ENCODE measurements around the gene SMIM38. TPM values are rescaled to one million over a fixed set of nuclear protein-coding genes. Genes with fewer than 3 reads are reported as not detected.
A peak's percentile ranks its signal among the peaks of the same experiment; 100 is the strongest.

SMIM38 gene
- total RNA-seq, 5 donors from 2014 or later (not counting 1 experiment from before 2014, with no cell fraction given), result 0.12 to 1.7 (median 0.92) TPM

DNA sequence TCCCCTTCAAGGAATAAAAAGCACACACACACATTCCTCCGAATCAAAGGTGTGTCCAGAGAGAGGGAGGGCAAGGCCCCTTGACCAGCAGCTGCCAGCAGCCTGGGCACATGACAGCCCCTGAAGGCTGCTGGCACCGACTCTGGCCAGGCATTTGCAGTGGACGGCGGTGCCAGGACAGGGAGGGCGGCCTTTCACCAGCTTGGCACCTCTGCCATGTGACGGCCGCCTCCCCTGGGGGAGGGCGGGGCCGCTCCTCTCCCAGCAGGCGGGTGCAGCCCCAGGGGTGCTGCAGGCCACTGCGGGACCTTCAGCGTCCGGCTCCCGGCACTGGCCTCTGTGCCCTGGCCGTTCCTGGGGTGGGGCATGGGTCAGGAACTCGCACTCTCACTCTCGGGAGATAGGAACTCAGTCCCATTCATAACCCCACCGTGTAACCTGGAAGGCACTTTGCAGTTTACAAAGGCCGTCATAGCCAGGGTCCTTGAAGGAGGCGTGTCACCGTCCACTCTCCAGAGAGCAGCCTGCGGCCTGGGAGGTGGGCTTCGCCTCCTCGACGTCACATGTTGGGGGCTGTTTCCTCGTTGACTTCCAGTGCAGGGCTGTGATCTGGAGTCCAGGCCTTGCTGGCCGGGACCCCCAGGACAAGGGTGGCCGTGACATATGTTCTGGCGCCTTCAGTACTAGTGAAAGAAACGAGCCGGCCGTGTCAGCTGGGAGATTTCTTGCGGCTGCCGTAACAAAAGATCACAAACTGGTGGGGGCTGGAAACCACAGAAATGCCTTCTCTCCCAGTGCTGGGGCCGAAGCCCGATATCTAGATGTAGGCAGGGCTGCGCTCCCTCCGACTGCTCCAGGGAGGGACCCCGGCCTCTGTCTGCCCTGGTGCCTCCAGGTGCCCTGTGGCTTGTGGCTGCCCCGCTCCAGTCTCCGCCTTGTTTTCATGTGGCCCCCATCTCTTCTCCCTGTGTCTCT lies 39.9 kb upstream of the SMIM38 start:
- DNase-seq (no peak), ATAC-seq (replicated peaks in 1 of 4) (no peak)
- Mint-ChIP-seq H3K9me3 (peaks cover 0 to 5% (median 0%) of the 10 kb centered on the region in 3 donors), H3K4me3 (no peak overlapping the region), H3K4me1 (peaks cover 2 to 9% (median 5%) of the 10 kb centered on the region in 3 donors), H3K36me3 (no peaks in the 10 kb centered on the region), H3K27me3 (no peaks in the 10 kb centered on the region), H3K27ac (no peak overlapping the region)
- Histone ChIP-seq H3K36me3 (ENCODE audit: control insufficient read depth in 2 of 2, extremely low read depth in 1 of 2, insufficient read depth in 1 of 2, low read length in 1 of 2) (no peaks in the 10 kb centered on the region), H3K4me1 (ENCODE audit: control insufficient read depth in 1 of 2, extremely low read depth in 1 of 2, insufficient read depth in 2 of 2, low read length in 2 of 2) (peaks cover 0 to 5% of the 10 kb centered on the region in 2 experiments), H3K9me3 (no peaks in the 10 kb centered on the region), H3K4me3 (ENCODE audit: control insufficient read depth in 1 of 2, extremely low read depth in 1 of 2, low read length in 1 of 2) (no peak overlapping the region), H3K27me3 (replicated peaks in 1 of 2; ENCODE audit: control insufficient read depth in 2 of 2, extremely low read depth in 1 of 2, insufficient read depth in 2 of 2, low read length in 1 of 2) (peaks cover 0 to 7% of the 10 kb centered on the region in 2 experiments), H3K27ac (ENCODE audit: low read length) (no peak overlapping the region)
- WGBS (ENCODE audit: insufficient coverage), result 89% methylated on average over 38 of the region's 41 CpGs
- POLR2A ChIA-PET, result no interaction called here
- CTCF ChIA-PET, result no interaction called here

DNA sequence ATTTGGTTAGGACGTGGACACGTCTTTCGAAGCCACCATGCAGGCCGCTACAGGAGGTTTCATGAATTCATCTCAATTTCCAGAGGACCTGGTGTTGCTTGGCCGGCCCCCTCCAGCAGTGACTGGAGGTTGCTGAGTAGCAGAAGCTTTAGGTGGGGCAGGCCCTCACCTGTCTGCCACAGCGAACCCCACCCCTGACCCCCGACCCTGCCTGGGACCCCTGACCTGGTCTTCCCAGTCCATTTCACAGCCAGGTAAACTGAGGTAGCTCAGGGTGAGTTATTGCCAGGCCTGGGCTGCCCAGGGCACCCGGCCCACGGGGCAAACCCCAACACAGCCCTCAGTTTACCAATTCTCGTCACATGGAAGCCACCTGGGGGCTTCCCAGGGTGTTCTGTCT lies 39.1 kb upstream of the SMIM38 start:
- no peak overlapping the region for H3K27ac Mint-ChIP-seq

DNA sequence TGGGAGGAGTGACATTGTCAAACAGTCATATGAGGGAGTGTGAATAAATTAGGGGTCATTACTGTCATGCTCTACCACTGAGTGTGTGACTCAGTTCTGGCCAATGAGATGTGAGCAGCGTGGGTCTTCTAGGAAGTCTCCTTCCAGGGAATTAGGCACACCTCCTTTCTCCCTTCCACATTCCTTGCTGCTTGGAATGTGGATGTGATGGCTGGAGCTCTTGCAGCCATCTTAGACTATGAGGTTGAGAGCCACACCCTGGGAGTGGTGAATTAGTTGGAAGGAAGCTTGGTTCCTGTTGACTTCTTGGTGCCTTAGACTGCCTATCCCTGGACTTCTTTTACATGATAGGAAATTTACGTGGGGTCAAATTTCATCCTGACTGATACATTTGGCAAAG lies 36.5 kb upstream of the SMIM38 start:
- no peak for ATAC-seq (replicated peaks in 1 of 4)
- H3K27ac Mint-ChIP-seq, result peak overlapping the region in 1 of 2 donors; percentile 16
- H3K27me3 Mint-ChIP-seq, result no peaks in the 10 kb centered on the region
- no peak for DNase-seq
- H3K4me1 ChIP-seq (ENCODE audit: control insufficient read depth in 1 of 2, extremely low read depth in 1 of 2, insufficient read depth in 2 of 2, low read length in 2 of 2), result peaks cover 24 to 38% of the 10 kb centered on the region in 2 experiments
- POLR2A ChIA-PET, result no interaction called here
- no peak overlapping the region for H3K27ac ChIP-seq (ENCODE audit: low read length)
- H3K36me3 Mint-ChIP-seq, result no peaks in the 10 kb centered on the region
- 100% methylated on average over 1 of the region's 2 CpGs for WGBS (ENCODE audit: insufficient coverage)
- CTCF ChIA-PET, result no interaction called here
- H3K4me1 Mint-ChIP-seq, result peaks cover 33 to 37% (median 35%) of the 10 kb centered on the region in 3 donors
- H3K9me3 Mint-ChIP-seq, result peaks cover 0 to 5% (median 0%) of the 10 kb centered on the region in 3 donors
- H3K36me3 ChIP-seq (ENCODE audit: control insufficient read depth in 2 of 2, extremely low read depth in 1 of 2, insufficient read depth in 1 of 2, low read length in 1 of 2), result no peaks in the 10 kb centered on the region
- H3K27me3 ChIP-seq (replicated peaks in 1 of 2; ENCODE audit: control insufficient read depth in 2 of 2, extremely low read depth in 1 of 2, insufficient read depth in 2 of 2, low read length in 1 of 2), result peaks cover 0 to 15% of the 10 kb centered on the region in 2 experiments
- H3K9me3 ChIP-seq, result no peaks in the 10 kb centered on the region
- H3K4me3 Mint-ChIP-seq, result no peak overlapping the region
- H3K4me3 ChIP-seq (ENCODE audit: control insufficient read depth in 1 of 2, extremely low read depth in 1 of 2, low read length in 1 of 2), result no peak overlapping the region

More for the DNA sequence above, 39.1 kb upstream of the SMIM38 start:
- CTCF ChIA-PET, result no interaction called here
- H3K9me3 Mint-ChIP-seq, result peaks cover 0 to 5% (median 0%) of the 10 kb centered on the region in 3 donors
- peaks cover 2 to 13% of the 10 kb centered on the region in 2 experiments for H3K4me1 ChIP-seq (ENCODE audit: control insufficient read depth in 1 of 2, extremely low read depth in 1 of 2, insufficient read depth in 2 of 2, low read length in 2 of 2)
- no peaks in the 10 kb centered on the region for H3K9me3 ChIP-seq
- WGBS (ENCODE audit: insufficient coverage), result 93% methylated on average over 9 of the region's 10 CpGs
- peaks cover 0 to 7% of the 10 kb centered on the region in 2 experiments for H3K27me3 ChIP-seq (replicated peaks in 1 of 2; ENCODE audit: control insufficient read depth in 2 of 2, extremely low read depth in 1 of 2, insufficient read depth in 2 of 2, low read length in 1 of 2)
- H3K27ac ChIP-seq (ENCODE audit: low read length), result no peak overlapping the region
- ATAC-seq (replicated peaks in 1 of 4) (no peak), DNase-seq (no peak)
- H3K36me3 ChIP-seq (ENCODE audit: control insufficient read depth in 2 of 2, extremely low read depth in 1 of 2, insufficient read depth in 1 of 2, low read length in 1 of 2), result no peaks in the 10 kb centered on the region
- H3K4me3 ChIP-seq (ENCODE audit: control insufficient read depth in 1 of 2, extremely low read depth in 1 of 2, low read length in 1 of 2), result no peak overlapping the region
- peaks cover 10 to 17% (median 13%) of the 10 kb centered on the region in 3 donors for H3K4me1 Mint-ChIP-seq
- POLR2A ChIA-PET, result no interaction called here
- no peak overlapping the region for H3K4me3 Mint-ChIP-seq
- H3K27me3 Mint-ChIP-seq, result no peaks in the 10 kb centered on the region
- no peaks in the 10 kb centered on the region for H3K36me3 Mint-ChIP-seq

DNA sequence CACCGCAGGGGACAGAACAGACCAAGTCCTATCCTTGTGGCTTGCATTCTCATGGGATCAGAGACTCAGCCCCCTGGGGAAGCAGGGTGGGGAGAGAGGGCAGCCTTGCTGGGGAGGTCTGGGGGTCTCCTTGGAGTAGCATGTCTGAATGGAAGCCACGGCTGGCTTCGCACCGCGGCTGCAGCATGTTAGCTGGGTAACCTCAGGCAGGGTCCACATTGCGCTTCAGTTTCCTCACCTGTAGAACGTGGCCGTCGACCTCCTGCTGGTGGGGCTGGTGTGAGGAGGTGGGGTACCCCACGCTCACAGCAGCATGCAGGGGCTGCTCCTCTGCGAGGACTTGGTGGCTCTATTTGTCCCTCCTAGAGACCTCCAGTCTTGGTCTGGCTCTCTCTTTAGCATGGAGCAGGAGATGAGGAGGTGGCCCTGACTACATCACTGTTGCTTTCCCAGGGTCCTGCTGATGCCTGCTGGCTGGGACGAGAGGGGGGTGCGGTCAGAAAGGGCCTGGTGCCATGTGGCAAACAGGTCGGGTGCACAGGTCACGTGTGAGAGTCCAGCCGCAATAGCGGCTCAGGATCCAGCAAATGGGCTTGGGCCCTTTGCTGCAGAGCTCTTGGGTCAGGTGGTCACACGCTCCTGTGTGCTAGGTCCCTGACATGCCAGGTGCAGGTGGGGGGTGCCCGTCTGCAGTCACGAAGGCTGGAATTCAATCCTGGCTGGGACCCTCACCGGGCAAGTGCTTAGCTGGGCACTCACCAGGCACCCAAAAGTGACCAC lies 35.4 kb upstream of the SMIM38 start:
- DNase-seq (no peak), ATAC-seq (replicated peaks in 1 of 4) (no peak)
- peaks cover 0 to 15% of the 10 kb centered on the region in 2 experiments for H3K27me3 ChIP-seq (replicated peaks in 1 of 2; ENCODE audit: control insufficient read depth in 2 of 2, extremely low read depth in 1 of 2, insufficient read depth in 2 of 2, low read length in 1 of 2)
- WGBS (ENCODE audit: insufficient coverage), result 89% methylated on average over 13 of the region's 21 CpGs
- Mint-ChIP-seq H3K27me3 (no peaks in the 10 kb centered on the region), H3K36me3 (no peaks in the 10 kb centered on the region), H3K9me3 (peaks cover 0 to 5% (median 0%) of the 10 kb centered on the region in 3 donors), H3K4me3 (no peak overlapping the region), H3K4me1 (peaks cover 34 to 44% (median 40%) of the 10 kb centered on the region in 3 donors), H3K27ac (peak overlapping the region in 1 of 2 donors; percentile 44)
- H3K4me3 ChIP-seq (ENCODE audit: control insufficient read depth in 1 of 2, extremely low read depth in 1 of 2, low read length in 1 of 2), result no peak overlapping the region
- CTCF ChIA-PET, result no interaction called here
- no peaks in the 10 kb centered on the region for H3K9me3 ChIP-seq
- POLR2A ChIA-PET, result no interaction called here
- no peaks in the 10 kb centered on the region for H3K36me3 ChIP-seq (ENCODE audit: control insufficient read depth in 2 of 2, extremely low read depth in 1 of 2, insufficient read depth in 1 of 2, low read length in 1 of 2)
- no peak overlapping the region for H3K27ac ChIP-seq (ENCODE audit: low read length)
- peaks cover 30 to 44% of the 10 kb centered on the region in 2 experiments for H3K4me1 ChIP-seq (ENCODE audit: control insufficient read depth in 1 of 2, extremely low read depth in 1 of 2, insufficient read depth in 2 of 2, low read length in 2 of 2)

DNA sequence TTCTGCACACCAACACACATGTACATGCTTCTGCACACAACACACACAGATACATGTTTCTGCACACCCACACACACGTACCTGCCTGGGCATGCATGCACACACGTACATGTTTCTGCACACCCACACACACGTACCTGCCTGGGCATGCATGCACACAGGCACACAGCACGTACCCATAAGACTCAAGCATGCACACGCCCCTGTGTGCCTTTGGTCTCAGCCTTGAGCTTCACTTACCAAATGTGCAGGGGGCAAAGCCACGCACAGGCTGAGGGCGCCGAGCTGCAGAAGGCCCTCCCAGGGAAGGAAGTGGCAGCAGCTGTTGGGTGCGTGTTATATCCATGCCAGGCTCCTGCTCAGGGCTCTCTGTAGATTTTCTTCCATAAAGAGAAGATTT lies 34.7 kb upstream of the SMIM38 start:
- peaks cover 30 to 44% of the 10 kb centered on the region in 2 experiments for H3K4me1 ChIP-seq (ENCODE audit: control insufficient read depth in 1 of 2, extremely low read depth in 1 of 2, insufficient read depth in 2 of 2, low read length in 2 of 2)
- ChIA-PET CTCF (no interaction called here), POLR2A (no interaction called here)
- peaks cover 0 to 15% of the 10 kb centered on the region in 2 experiments for H3K27me3 ChIP-seq (replicated peaks in 1 of 2; ENCODE audit: control insufficient read depth in 2 of 2, extremely low read depth in 1 of 2, insufficient read depth in 2 of 2, low read length in 1 of 2)
- Mint-ChIP-seq H3K4me3 (peak overlapping the region in 1 of 3 donors; percentile 72), H3K4me1 (peaks cover 34 to 44% (median 40%) of the 10 kb centered on the region in 3 donors), H3K27me3 (no peaks in the 10 kb centered on the region), H3K36me3 (no peaks in the 10 kb centered on the region), H3K27ac (peak overlapping the region; percentile 82 to 84), H3K9me3 (peaks cover 0 to 5% (median 0%) of the 10 kb centered on the region in 3 donors)
- H3K27ac ChIP-seq (ENCODE audit: low read length), result no peak overlapping the region
- ATAC-seq (replicated peaks in 1 of 4), result no peak
- DNase-seq, result no peak
- no peaks in the 10 kb centered on the region for H3K9me3 ChIP-seq
- 42% methylated on average over 5 of the region's 9 CpGs for WGBS (ENCODE audit: insufficient coverage)
- H3K36me3 ChIP-seq (ENCODE audit: control insufficient read depth in 2 of 2, extremely low read depth in 1 of 2, insufficient read depth in 1 of 2, low read length in 1 of 2), result no peaks in the 10 kb centered on the region
- H3K4me3 ChIP-seq (ENCODE audit: control insufficient read depth in 1 of 2, extremely low read depth in 1 of 2, low read length in 1 of 2), result no peak overlapping the region

DNA sequence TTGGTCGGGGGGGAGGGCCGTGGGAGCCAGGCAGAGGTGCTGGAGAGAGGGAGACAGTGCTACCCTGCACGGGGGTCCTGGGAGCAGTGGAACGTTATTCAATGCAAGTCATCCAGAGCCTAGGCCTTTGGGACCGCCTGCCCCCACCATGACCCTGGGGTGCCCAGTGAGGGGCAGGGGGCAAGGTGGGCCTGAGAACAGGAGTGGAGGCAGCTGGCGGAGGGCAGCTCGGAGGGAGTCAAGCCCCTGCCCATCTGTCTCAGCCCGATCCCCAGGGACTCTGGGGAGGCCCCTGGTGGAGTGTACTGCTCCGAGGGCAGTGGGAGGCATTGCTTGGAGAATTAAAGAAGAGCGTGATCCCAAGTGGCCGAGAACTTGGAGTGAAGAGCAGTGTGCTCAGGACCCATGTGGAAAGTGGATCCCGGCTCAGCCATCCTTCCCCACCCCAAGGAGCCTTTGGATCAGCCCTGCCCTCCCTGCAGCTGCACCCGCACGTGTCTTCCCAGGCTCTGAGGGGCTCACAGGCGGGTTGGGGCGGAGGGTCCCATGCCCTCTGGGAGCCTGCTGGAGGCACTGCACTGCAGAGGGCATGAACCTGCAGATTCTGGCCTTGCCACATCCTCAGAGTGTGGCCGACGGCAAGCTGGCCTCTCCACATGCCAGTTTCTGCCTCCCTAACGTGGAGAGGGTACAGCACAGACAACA lies 34.0 kb upstream of the SMIM38 start:
- Mint-ChIP-seq H3K4me3 (peak overlapping the region in 1 of 3 donors; percentile 72), H3K27me3 (no peaks in the 10 kb centered on the region), H3K27ac (peak overlapping the region; percentile 85 to 89), H3K9me3 (peaks cover 0 to 5% (median 0%) of the 10 kb centered on the region in 3 donors), H3K4me1 (peaks cover 34 to 44% (median 40%) of the 10 kb centered on the region in 3 donors), H3K36me3 (no peaks in the 10 kb centered on the region)
- Histone ChIP-seq H3K27ac (ENCODE audit: low read length) (no peak overlapping the region), H3K9me3 (no peaks in the 10 kb centered on the region), H3K36me3 (ENCODE audit: control insufficient read depth in 2 of 2, extremely low read depth in 1 of 2, insufficient read depth in 1 of 2, low read length in 1 of 2) (no peaks in the 10 kb centered on the region), H3K27me3 (replicated peaks in 1 of 2; ENCODE audit: control insufficient read depth in 2 of 2, extremely low read depth in 1 of 2, insufficient read depth in 2 of 2, low read length in 1 of 2) (peaks cover 0 to 15% of the 10 kb centered on the region in 2 experiments), H3K4me3 (ENCODE audit: control insufficient read depth in 1 of 2, extremely low read depth in 1 of 2, low read length in 1 of 2) (no peak overlapping the region), H3K4me1 (ENCODE audit: control insufficient read depth in 1 of 2, extremely low read depth in 1 of 2, insufficient read depth in 2 of 2, low read length in 2 of 2) (peaks cover 30 to 44% of the 10 kb centered on the region in 2 experiments)
- WGBS (ENCODE audit: insufficient coverage), result 89% methylated on average over 13 of the region's 19 CpGs
- no peak for DNase-seq
- ATAC-seq (replicated peaks in 1 of 4), result no peak
- ChIA-PET POLR2A (no interaction called here), CTCF (no interaction called here)

Measured in T-cell (primary cell).